NCI-H2227 treated with DMSO at 0.1 percent for 48 hours (cell line): ENCODE data around the gene ALS2.

ENCODE experiments used
- DNase-seq: peaks from one replicate; lab custom pipeline; 2025; lab: John Stamatoyannopoulos, UW

ALS2 gene

GRCh38 chr2:201754717-201755415, 25.9 kb downstream of the ALS2 start:
- DNase-seq, result no peak

GRCh38 chr2:201751566-201751965, 29.2 kb downstream of the ALS2 start:
- no peak for DNase-seq

GRCh38 chr2:201746551-201746950, 34.2 kb downstream of the ALS2 start:
- no peak for DNase-seq

DNA sequence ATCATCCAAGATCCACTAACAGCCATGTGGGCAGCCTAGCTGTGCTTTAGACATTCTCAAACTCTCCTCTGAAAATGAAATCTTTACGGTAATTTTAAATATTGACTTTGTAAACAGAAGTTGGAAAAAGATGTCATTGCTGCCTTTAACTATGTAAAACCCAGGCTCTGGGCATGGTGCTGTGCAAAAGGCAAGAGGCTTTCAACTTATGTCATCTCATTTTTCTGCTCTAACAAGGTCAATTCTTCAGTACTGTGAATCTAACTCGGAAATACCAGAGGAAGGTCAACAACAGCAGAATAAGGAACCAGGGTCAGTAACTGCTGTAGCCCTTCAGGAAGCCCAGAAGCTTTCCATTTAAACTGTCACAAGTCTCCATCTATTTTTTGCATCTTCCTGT, 45.2 kb downstream of the ALS2 start:
- no peak for DNase-seq

- DNase-seq, result no peak
Observed at GRCh38 chr2:201734111-201734510, 46.6 kb downstream of the ALS2 start.

DNA sequence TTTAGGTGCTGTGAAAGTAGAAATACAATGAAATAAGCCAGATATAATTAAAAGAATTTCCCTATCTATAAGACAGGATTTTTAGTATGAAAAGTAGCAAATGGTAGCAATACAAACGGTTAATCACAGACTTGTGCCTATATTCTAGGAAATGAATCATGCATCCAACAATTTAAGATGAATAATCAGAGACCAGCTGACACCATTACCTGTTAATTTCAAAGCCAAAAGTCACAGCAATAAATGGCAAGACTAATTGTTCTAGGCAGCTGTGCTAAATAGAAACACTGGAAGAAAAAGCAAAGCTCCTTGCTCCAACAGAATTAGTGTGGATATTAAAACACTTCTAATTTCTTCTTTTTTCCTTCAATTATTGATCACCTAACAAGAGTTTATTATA, 47.2 kb downstream of the ALS2 start:
- DNase-seq, result no peak

GRCh38 chr2:201730651-201731285, 50.0 kb downstream of the ALS2 start:
- no peak for DNase-seq

- no peak for DNase-seq
Observed at GRCh38 chr2:201715459-201715858, 65.3 kb downstream of the ALS2 start.

DNA sequence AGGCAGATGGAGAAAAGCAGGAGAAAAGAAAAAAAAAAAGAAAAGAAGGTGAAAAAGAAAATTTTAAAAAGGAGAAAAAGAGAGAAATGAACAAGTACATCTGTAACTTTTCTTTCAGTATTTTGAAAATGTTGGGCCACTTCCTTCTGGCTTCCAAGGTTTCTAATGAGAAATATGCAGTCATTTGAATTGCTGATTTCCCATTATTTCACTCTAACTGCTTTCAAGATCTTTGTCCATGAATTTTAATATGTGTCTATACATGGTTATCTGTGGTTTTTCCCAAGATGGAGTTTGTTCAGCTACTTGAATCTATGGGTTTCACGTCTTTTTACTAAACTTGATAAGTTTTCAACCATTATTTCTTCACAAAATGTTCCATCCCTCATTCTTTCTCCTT, 68.0 kb downstream of the ALS2 start:
- DNase-seq, result no peak

DNA sequence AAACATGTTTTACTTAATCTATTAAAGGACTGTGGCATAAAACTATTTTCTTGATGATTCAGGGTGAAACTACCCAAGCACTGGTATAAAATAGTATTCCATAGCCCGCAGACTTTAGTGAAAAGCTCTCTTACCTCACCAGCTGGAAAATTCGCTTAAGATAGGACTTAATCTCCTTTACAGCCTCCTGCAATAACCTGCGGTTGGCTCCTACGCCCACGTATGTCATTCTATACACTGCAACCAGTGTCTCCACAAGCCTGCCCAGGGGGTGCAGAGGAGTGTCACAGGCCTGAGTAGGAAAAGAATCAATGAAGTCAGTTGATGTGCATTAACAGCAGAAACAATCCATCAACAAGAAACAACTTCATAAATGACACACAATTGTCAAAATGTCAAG, 71.0 kb downstream of the ALS2 start:
- no peak for DNase-seq

GRCh38 chr2:201709049-201709448, 71.7 kb downstream of the ALS2 start:
- DNase-seq, result no peak

GRCh38 chr2:201707753-201708152, 73.0 kb downstream of the ALS2 start:
- no peak for DNase-seq

- no peak for DNase-seq
Observed at GRCh38 chr2:201707142-201707541, 73.6 kb downstream of the ALS2 start.

- no peak for DNase-seq
Observed at GRCh38 chr2:201704536-201704935, 76.2 kb downstream of the ALS2 start.

GRCh38 chr2:201701646-201702045, 79.1 kb downstream of the ALS2 start:
- DNase-seq, result no peak

GRCh38 chr2:201699416-201699815, 81.3 kb downstream of the ALS2 start:
- DNase-seq, result no peak

- DNase-seq, result no peak
Observed at GRCh38 chr2:201698588-201699226, 82.0 kb downstream of the ALS2 start, which contains the start of gene MPP4. Gene MPP4 (minus strand): TSS chr2:201698644. CDS start chr2:201693954, 4,690 bp downstream.

- DNase-seq, result no peak
Observed at GRCh38 chr2:201697899-201698298, 82.8 kb downstream of the ALS2 start.

DNA sequence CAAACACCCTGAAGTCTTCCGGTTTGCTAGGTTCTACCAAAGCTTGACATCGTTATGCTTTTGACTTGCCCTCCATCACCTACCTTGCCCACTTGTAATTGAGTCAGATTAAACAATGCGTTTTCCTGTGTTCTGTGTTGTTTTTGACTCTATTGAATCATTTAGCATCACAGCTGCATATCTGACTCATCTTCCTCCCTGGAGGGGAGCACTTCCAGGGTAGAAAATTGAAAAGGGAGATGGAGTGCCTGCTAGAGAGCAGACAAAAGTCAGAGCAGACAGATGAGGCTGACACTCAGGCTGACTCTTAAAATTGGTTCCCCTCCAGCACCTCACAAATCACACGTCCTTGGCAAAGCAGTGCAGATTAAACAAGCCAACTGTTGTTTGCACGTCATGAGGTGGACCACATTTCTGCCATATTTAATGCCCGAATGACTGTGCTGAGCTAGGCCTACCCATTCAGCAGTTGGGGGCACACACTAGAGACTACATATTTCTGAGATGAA, 84.5 kb downstream of the ALS2 start:
- no peak for DNase-seq

GRCh38 chr2:201685156-201685555, 95.6 kb downstream of the ALS2 start:
- no peak for DNase-seq

DNA sequence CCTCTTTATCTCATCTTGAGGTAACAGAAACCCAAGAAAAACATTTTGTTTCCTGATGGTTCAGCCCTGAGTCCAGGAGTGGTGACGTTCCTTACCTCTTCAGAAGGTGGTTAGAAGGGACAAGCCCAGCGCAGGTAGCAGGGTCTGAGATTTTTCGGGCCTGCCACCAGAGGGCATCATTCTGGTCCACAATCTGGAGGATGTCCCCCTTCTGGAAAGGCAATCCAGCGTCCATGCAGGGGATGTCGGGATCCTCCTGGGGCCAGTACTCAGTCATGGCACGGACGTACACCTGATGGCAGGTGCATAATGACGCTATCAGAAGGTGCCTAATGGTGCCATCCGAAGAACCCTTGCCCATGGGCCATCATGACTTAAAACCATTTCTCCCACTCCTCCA, 100.0 kb downstream of the ALS2 start:
- DNase-seq, result no peak

GRCh38 chr2:201678401-201678800, 102.3 kb downstream of the ALS2 start:
- no peak for DNase-seq

GRCh38 chr2:201675454-201675853, 105.3 kb downstream of the ALS2 start:
- DNase-seq, result no peak
